Endothelial cell of umbilical vein (primary cell): ENCODE measurements around the gene KIF4A.

ENCODE experiments used
- EZH2 ChIP-seq: IDR thresholded peaks from 2 replicates; pipeline ENCODE4 v1.6.1; 2012; ENCODE audit warnings: borderline replicate concordance, low read depth, mild to moderate bottlenecking, moderate library complexity, low read length, inconsistent platforms; ENCODE audit not compliant: severe bottlenecking
- MYC ChIP-seq: IDR thresholded peaks from one replicate; pipeline ENCODE4 v1.6.1; 2011; ENCODE audit warnings: mild to moderate bottlenecking, low read depth, low read length
- POLR2A ChIP-seq: IDR thresholded peaks from 2 replicates; pipeline ENCODE4 v1.6.1; 2012; ENCODE audit warnings: low read depth, mild to moderate bottlenecking, control low read depth, low read length
- TF ChIP-seq, protein P1 (sequence below), 2 donors: IDR thresholded peaks; 1 replicate in 1 of 2; 2 replicates in 1 of 2; pipeline ENCODE4 v1.5.1; 2011; ENCODE audit warnings: low read length in 2 of 2, mild to moderate bottlenecking in 2 of 2, moderate library complexity in 2 of 2, control low read depth in 1 of 2, inconsistent platforms in 1 of 2, low read depth in 1 of 2; ENCODE audit not compliant: insufficient read depth in 1 of 2; ENCODE audit errors: extremely low read depth in 1 of 2
- TF ChIP-seq, protein P2 (sequence below): IDR thresholded peaks from 2 replicates; pipeline ENCODE4 v1.6.1; 2011; ENCODE audit not compliant: insufficient read depth, insufficient read length

DNA sequence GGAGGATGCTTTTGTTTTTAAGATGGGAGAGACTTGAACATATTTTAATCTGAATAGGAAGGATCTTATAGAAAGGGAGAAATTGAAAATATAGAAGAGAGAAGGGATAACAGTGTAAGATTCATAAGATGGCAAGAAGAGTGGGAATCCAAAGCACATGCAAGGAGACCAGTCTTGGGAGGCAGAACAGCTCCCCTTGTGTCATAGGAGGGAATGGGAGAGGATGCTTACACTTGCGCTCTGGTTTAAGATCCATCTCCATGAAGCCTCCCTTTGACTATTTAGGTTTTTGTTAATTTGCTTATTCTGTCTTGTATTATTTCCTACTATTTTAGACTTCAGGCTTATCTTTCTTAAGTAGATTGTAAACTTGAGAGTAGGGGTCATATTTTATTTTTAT, 42.7 kb downstream of the KIF4A start:
- TF ChIP-seq MYC = no peak
- TF ChIP-seq, protein P1, sequence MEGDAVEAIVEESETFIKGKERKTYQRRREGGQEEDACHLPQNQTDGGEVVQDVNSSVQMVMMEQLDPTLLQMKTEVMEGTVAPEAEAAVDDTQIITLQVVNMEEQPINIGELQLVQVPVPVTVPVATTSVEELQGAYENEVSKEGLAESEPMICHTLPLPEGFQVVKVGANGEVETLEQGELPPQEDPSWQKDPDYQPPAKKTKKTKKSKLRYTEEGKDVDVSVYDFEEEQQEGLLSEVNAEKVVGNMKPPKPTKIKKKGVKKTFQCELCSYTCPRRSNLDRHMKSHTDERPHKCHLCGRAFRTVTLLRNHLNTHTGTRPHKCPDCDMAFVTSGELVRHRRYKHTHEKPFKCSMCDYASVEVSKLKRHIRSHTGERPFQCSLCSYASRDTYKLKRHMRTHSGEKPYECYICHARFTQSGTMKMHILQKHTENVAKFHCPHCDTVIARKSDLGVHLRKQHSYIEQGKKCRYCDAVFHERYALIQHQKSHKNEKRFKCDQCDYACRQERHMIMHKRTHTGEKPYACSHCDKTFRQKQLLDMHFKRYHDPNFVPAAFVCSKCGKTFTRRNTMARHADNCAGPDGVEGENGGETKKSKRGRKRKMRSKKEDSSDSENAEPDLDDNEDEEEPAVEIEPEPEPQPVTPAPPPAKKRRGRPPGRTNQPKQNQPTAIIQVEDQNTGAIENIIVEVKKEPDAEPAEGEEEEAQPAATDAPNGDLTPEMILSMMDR (IDR thresholded peaks at IDR 0.05; ENCODE audit: extremely low read depth in 1 of 2, insufficient read depth in 1 of 2, low read depth in 1 of 2, low read length in 2 of 2) = no peak
- TF ChIP-seq EZH2 = no peak
- TF ChIP-seq, protein P2, sequence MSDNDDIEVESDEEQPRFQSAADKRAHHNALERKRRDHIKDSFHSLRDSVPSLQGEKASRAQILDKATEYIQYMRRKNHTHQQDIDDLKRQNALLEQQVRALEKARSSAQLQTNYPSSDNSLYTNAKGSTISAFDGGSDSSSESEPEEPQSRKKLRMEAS = no peak
- TF ChIP-seq POLR2A = no peak
